Left ventricle myocardium inferior (tissue), 1 donor: Measurements from ENCODE around the gene KCND3. TPM values are rescaled to one million over a fixed set of nuclear protein-coding genes. Genes with fewer than 3 reads are reported as not detected.
"Not testable (repeated sequence)": the region's sequence is repeated elsewhere in the genome, so short reads cannot be mapped to it uniquely, and the experiment has no call there.

Source experiments
- DNase-seq: peaks from one replicate; pipeline ENCODE4 v3.0.0-alpha.2; 2020
- H3K27ac ChIP-seq: fragments of 200-600 bp; replicated peaks from 2 replicates; pipeline ENCODE4 v1.8.0; 2021
- H3K27me3 ChIP-seq: fragments of 200-600 bp; 2 replicates; pipeline ENCODE4 v1.8.0; 2021; ENCODE audit warnings: low read depth
- H3K36me3 ChIP-seq: fragments of 200-600 bp; 2 replicates; pipeline ENCODE4 v1.8.0; 2021
- H3K4me1 ChIP-seq: fragments of 200-600 bp; 2 replicates; pipeline ENCODE4 v1.8.0; 2021
- H3K4me3 ChIP-seq: fragments of 200-600 bp; 2 replicates; pipeline ENCODE4 v1.8.0; 2021; ENCODE audit warnings: mild to moderate bottlenecking, moderate library complexity
- H3K9me3 ChIP-seq: fragments of 200-600 bp; replicated peaks from 2 replicates; pipeline ENCODE4 v1.8.0; 2021
- intact Hi-C: fragments of 100-400 bp; cut with micrococcal nuclease; formaldehyde crosslinking; loops from one replicate; pipeline ENCODE4 v1.11.0; 2022
- total RNA-seq: library from RNA; stranded (reverse); fragmentation: NEBNext Ultra II Directional; extraction: Animal tissue kit (Norgen Biotek cat#: 25700); gene quantifications from one replicate; pipeline ENCODE4 v1.2.1, GENCODE V29; 2021
- TF ChIP-seq, protein P1 (sequence below): fragments of 200-600 bp; IDR thresholded peaks from 2 replicates; pipeline ENCODE4 v1.8.0; 2021; ENCODE audit warnings: antibody characterized with exemption, mild to moderate bottlenecking, borderline replicate concordance
- donor health status: DM: no; HTN: yes; CAD: no; lungs with severe emphysema.

The KCND3 gene
- total RNA-seq, 1 donor from 2014 or later: 19.2 TPM

DNA sequence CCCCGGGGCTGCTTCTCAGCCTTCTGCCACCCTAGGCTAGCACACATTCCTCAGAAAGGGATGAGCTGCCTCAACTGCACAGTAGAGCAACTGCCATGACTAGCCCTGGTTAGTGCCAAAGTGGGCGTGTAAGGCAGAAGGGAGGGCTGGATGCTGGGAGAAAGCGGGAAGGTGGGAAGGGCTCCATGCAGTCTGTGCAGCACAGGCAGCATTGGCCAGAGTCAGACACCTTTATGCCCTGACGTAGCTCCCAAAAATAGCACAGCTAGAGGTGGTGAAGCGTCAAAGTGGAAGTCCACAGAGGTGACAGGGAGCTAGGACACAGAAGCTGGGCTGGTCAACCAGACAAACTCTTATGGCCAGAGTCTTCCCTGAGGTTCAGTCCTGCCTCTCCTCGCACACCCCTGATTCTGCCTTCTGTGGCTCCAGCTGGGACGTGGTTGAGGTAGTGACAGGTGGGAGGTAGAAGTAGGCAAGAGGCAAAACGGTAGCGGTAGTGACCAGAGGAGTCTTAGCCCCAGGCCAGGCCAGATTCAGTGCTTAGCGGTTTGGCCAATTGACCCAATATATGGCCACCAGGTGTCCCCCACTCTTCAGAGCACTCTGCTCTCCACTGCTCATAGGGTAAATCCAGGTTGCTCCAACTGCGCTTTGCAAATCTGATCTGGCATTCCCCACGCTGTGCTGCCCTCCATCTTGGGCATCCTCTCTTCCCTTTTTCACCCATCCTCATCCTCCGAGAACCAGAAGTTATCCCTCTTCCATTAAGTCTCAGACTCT lies 188.2 kb downstream of the KCND3 start:
- intact Hi-C loops: no loop called here
- no peaks in the 10 kb centered on the region for H3K36me3 ChIP-seq
- DNase-seq: peak; percentile 58
- H3K27ac ChIP-seq: peak overlapping the region; percentile 89
- H3K4me1 ChIP-seq: peaks cover 38% of the 10 kb centered on the region
- H3K4me3 ChIP-seq: no peak overlapping the region
- no peaks in the 10 kb centered on the region for H3K9me3 ChIP-seq
- no peaks in the 10 kb centered on the region for H3K27me3 ChIP-seq
- TF ChIP-seq, protein P1, sequence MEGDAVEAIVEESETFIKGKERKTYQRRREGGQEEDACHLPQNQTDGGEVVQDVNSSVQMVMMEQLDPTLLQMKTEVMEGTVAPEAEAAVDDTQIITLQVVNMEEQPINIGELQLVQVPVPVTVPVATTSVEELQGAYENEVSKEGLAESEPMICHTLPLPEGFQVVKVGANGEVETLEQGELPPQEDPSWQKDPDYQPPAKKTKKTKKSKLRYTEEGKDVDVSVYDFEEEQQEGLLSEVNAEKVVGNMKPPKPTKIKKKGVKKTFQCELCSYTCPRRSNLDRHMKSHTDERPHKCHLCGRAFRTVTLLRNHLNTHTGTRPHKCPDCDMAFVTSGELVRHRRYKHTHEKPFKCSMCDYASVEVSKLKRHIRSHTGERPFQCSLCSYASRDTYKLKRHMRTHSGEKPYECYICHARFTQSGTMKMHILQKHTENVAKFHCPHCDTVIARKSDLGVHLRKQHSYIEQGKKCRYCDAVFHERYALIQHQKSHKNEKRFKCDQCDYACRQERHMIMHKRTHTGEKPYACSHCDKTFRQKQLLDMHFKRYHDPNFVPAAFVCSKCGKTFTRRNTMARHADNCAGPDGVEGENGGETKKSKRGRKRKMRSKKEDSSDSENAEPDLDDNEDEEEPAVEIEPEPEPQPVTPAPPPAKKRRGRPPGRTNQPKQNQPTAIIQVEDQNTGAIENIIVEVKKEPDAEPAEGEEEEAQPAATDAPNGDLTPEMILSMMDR: no peak

- not testable (repeated sequence) for H3K27ac ChIP-seq, DNase-seq, H3K9me3 ChIP-seq, H3K36me3 ChIP-seq, H3K27me3 ChIP-seq, H3K4me3 ChIP-seq
- H3K4me1 ChIP-seq: peaks cover 37% of the 10 kb centered on the region
- intact Hi-C loops: loop anchor here (10.0 kb wide), 1 partner anchor 535 kb away; no protein-coding TSS in a partner anchor
These were observed 189.7 kb downstream of the KCND3 start for GRCh38 chr1:111799722-111800121.

GRCh38 chr1:111798580-111798979 lies 190.9 kb downstream of the KCND3 start:
- TF ChIP-seq, protein P1: no peak
- peaks cover 26% of the 10 kb centered on the region for H3K4me1 ChIP-seq
- intact Hi-C loops: loop anchor here (10.0 kb wide), 1 partner anchor 536 kb away; no protein-coding TSS in a partner anchor
- no peak overlapping the region for H3K27ac ChIP-seq
- no peaks in the 10 kb centered on the region for H3K9me3 ChIP-seq
- DNase-seq: no peak
- no peaks in the 10 kb centered on the region for H3K27me3 ChIP-seq
- no peaks in the 10 kb centered on the region for H3K36me3 ChIP-seq
- no peak overlapping the region for H3K4me3 ChIP-seq

DNA sequence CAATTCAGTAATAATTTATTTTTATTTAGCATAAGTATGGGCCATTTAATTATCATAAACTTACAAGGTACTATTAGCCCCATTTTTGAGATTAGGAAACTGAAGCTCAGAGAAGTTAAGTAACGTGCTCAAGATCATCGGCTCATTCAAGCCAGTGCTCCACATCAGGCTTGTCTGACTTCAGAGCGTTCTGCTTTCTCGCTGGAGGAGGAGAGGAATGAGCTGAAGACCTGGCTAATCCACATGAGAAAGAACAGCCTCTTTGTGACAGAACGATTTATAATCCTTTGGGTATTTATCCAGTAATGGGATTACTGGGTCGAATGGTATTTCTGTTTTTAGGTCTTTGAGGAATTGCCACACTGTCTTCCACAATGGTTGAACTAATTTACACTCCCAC lies 194.1 kb downstream of the KCND3 start:
- Histone ChIP-seq H3K9me3 (no peaks in the 10 kb centered on the region), H3K4me3 (no peak overlapping the region), H3K36me3 (no peaks in the 10 kb centered on the region), H3K27ac (no peak overlapping the region), H3K27me3 (no peaks in the 10 kb centered on the region), H3K4me1 (peaks cover 11% of the 10 kb centered on the region)
- intact Hi-C loops: loop anchor here (10.0 kb wide), 1 partner anchor 539 kb away; no protein-coding TSS in a partner anchor
- TF ChIP-seq, protein P1: no peak
- DNase-seq: no peak

DNA sequence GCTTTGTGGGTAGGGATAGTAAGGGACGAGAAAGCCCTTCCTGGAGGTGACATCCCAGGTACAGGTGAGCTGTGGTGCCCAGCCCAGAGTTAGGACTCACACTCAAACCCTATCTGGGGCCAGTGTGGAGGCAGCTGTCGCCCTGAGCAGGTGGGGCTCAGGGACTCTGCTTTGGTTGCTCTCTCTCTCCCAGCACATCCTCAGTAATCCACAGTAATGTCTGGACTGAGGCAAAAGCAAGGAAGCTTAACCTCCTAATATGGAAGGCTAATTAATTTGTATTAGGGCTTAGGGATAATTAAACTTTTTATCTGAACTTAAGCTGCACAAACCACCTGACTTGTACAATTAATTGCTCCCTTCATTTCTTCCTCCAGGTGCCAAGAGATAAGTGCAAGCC lies 195.5 kb downstream of the KCND3 start:
- no peaks in the 10 kb centered on the region for H3K27me3 ChIP-seq
- H3K27ac ChIP-seq: no peak overlapping the region
- DNase-seq: no peak
- H3K4me1 ChIP-seq: peaks cover 20% of the 10 kb centered on the region
- intact Hi-C loops: loop anchor here (10.0 kb wide), 1 partner anchor 541 kb away; no protein-coding TSS in a partner anchor
- TF ChIP-seq, protein P1: no peak
- H3K36me3 ChIP-seq: no peaks in the 10 kb centered on the region
- H3K4me3 ChIP-seq: no peak overlapping the region
- H3K9me3 ChIP-seq: no peaks in the 10 kb centered on the region

- TF ChIP-seq, protein P1: no peak
- H3K4me3 ChIP-seq: no peak overlapping the region
- H3K4me1 ChIP-seq: peaks cover 23% of the 10 kb centered on the region
- no peaks in the 10 kb centered on the region for H3K36me3 ChIP-seq
- no peaks in the 10 kb centered on the region for H3K27me3 ChIP-seq
- intact Hi-C loops: loop anchor here (10.0 kb wide), 1 partner anchor 543 kb away; no protein-coding TSS in a partner anchor
- DNase-seq: no peak
- H3K27ac ChIP-seq: no peak overlapping the region
- H3K9me3 ChIP-seq: no peaks in the 10 kb centered on the region
These were observed 197.2 kb downstream of the KCND3 start for GRCh38 chr1:111792249-111792648.
